Astrocyte of the hippocampus (primary cell): ENCODE results near the gene PAGE2.
"Not testable (repeated sequence)": the region's sequence is repeated elsewhere in the genome, so short reads cannot be mapped to it uniquely, and the experiment has no call there.

Source experiments
- DNase-seq: peaks from one replicate; pipeline ENCODE4 v3.0.0; 2011; ENCODE audit warnings: low read depth, low spot score

The PAGE2 gene

GRCh38 chrX:55123900-55124299 lies 35.1 kb downstream of the PAGE2 start:
- DNase-seq = no peak

- no peak for DNase-seq
Measured at GRCh38 chrX:55127692-55128091, 38.9 kb downstream of the PAGE2 start.

GRCh38 chrX:55129361-55129760 lies 40.5 kb downstream of the PAGE2 start:
- no peak for DNase-seq

GRCh38 chrX:55130481-55130880 lies 41.7 kb downstream of the PAGE2 start:
- no peak for DNase-seq

GRCh38 chrX:55132416-55132815 lies 43.6 kb downstream of the PAGE2 start:
- no peak for DNase-seq

- peak; percentile 46 for DNase-seq
Measured at GRCh38 chrX:55135171-55135570, 46.4 kb downstream of the PAGE2 start.

GRCh38 chrX:55140800-55141199 lies 52.0 kb downstream of the PAGE2 start:
- not testable (repeated sequence) for DNase-seq
